ENCODE results near the gene PFDN5.

Gene PFDN5

DNA sequence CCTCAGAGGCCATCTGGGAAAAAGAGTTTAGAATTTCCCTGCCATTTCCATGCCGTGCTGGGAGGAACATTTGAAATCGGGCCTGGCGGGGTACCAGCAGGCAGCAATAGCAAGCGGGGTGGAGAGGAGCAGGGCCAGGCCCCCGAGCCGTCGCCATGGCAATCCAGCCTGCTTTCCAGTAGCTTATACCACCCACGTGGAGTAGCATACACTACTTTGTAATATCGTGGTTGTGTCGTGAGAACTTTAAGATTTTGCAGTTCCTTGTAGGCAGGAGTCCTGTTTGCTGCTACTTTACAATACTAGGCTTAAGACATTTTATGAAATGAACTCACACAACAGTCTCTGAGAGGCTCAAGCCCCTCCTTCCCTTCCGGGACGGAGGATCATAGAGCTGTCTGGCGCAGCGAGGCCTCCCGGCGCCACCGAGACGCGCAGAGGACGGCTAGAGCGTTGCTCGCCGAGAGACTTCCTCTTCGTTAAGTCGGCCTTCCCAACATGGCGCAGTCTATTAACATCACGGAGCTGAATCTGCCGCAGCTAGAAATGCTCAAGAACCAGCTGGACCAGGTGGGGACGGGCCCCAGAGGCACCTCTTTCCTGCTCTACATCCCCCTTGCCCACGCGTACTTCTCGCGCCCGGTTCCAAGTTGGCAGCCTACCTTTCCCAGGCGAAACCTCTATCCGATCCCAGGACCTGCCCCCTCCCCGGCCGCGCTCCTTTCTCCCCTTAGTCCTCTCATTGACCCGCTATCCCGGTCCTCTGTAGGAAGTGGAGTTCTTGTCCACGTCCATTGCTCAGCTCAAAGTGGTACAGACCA, at the start of gene PFDN5:
TSS of gene PFDN5 (plus strand) at position 473 of the 821 bp plus-strand sequence. CDS start at position 499, 26 bp downstream.
- peak; percentile 92 for DNase-seq

DNA sequence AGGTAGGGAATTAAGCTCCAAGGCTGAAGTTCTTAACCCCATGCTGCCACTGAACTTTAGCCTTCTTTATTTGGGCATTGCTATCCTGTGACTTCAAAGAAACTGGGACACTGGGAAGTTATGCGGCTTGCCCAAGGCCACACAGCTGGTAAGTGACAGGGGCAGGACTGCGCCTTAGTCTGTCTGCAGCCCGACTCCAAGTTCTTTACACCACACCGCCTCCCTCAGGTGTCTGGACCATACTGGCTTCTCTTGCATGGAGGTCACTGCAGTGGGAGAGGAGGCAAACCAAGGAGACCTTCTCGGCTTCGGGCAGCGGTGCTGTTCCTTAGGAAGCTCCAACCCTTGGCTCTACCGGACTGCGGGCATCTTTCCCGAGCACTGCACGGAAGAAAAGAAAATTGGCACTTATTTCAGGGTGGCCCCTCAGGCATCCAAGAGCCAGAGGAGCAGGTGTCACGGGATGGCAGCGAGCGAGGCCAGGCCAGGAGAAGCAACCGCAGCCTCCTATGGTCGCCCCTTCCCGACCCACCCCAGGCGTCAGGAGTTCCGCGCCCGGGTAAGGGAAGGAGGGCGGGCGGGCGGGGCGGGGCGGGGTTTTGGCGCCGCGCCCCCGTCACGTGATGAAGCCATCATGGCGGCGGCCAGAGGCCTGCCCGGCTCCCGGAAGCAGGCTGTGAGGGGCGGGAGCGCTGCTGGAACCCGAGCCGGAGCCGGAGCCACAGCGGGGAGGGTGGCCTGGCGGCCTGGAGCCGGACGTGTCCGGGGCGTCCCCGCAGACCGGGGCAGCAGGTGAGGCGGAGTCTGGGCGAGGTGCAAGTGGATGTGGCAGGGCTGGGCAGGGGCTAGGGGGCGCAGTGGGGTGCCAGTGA, 43.6 kb upstream of the PFDN5 start:
- DNase-seq: peak; percentile 66

DNA sequence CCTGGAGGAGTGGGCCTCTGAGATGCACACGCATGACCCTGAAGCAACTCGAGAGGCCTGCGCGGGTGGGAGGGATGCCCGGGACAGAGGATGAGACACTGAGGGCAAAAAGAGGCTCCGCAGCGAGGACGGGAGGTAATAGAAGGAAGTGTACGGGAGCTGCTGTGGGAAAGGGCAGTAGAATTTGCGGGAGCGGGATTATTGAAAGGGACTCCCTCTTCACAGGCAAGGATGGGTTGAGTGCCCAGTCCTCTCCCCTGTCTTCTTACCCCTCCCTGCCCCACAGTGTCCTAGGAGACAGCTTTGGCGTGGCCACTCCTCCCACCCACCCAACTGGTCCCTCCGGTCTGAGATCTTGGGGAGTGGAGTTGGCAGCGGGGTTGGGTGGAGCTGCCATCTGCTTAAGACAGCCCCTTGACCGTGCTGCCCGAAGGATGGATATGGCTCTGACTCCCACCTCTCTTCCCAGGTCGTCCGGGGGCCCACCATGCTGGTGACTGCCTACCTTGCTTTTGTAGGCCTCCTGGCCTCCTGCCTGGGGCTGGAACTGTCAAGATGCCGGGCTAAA, 42.9 kb upstream of the PFDN5 start:
- no peak for DNase-seq

DNA sequence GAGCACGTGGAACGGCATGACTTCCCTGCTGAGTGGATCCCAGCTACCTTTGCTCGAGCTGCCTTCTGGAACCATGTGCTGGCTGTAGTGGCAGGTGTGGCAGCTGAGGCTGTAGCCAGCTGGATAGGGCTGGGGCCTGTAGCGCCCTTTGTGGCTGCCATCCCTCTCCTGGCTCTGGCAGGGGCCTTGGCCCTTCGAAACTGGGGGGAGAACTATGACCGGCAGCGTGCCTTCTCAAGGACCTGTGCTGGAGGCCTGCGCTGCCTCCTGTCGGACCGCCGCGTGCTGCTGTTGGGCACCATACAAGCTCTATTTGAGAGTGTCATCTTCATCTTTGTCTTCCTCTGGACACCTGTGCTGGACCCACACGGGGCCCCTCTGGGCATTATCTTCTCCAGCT, 42.0 kb upstream of the PFDN5 start:
- DNase-seq: no peak

DNA sequence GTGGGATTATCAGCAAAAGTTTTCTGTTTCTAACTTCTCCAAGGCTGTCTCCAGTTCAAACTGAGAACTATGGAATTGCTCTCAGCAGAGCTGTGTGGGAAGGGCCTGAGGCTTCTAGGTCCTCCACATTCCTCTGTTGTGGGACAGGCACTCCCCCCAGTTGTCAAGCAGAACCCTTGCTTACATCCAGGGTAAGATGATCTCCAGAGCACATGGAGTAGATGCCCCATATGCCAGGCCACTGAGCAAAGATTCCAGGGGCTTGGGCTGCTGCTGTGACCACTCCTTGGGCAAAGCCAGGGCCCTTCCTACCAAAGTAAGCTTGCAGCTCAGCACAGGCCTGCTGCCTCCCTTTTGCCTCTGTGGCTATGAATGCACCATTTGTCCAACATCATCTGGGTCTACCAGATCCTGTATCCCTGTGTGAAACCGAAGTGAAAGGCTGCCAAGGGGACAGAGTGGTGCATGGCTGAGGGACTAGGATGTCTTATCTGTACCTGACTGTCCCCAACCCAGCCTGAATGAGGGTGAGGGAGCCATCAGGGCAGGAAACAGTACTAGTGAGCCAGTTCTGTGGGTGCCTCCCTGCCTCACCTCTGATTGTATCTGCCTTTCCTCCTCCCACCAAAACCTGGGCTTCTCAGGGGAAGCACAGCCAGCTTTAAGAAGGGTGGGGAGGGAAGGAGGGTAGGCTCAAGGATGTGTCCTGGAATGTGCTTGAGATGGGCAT, 40.4 kb upstream of the PFDN5 start:
- no peak for DNase-seq

DNA sequence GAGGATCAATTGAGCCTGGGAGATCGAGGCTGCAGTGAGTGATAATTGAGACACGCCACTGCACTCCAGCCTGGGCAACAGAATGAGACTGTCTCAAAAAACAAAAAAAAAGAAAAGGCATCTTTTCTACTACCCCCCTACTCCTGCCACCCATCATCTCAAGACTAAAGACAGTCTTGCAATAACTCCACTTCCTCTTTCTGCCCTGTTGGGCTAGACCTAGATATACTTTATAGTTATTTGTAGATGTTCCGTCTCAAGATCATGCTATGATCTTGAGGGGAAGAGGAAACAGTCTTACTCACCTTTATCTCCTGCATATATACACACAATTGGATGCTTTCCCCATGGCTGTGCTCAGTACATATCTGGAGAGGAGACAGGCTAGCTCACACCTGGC, 39.3 kb upstream of the PFDN5 start:
- no peak for DNase-seq

DNA sequence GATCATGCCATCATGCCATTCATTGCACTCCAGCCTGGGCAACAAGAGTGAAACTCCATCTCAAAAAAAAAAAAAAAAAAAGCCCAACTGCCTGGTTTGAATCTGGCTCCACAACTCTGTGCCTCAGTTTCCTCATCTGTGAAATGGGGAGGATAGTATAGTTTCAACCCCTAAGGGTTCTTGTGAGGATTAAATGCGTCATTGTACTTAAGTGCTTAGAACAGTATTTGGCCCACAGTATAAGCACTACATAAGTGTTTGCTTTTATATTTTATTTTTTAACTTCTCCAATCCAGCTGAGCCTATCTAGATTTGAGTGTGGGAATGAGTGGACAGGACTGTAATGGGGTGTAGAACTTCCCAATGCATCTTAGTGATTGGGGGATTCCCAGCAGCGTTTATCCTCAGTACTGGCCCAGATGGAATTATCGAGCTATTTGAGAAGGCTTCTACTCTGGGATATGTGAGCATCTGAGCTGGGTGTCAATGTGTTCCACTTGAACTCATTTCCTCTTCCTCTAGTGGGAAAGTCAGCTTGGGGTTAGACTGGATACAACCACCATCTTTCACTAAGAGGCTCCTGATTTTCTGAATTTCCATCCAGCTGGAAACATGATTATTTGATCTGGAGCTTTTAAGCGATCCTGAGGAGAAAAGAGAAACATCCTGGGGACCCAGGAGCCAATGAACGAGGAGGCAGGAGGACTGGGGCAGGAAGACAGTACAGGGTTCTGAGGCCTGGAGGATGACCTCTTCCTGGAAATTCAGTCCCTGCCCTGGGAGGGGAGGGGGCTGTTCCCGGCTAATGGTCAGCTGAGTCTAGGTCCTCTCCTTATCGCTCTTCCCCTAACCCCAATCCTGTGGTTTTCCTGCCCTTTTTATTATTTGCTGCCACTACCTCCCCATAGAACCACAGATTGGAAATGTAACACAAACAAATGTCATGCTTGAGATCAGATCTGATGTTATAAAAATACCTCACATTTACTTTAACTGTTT, 36.5 kb upstream of the PFDN5 start:
- DNase-seq: no peak

DNA sequence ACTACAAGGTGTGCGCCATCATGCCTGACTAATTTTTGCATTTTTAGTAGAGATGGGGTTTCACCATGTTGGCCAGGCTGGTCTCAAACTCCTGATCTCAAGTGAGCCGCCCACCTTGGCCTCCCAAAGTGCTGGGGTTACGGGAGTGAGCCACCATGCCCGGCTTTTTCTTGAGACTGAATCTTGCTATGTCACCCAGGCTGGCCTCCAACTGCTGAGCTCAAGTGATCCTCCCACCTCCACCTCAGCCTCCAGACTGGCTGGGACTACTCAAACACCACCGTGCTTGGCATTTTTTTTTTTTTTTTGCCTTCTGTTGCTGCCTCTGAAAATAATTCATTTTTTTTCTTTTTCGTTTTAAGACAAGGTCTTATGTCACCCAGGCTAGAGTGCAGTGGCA, 35.5 kb upstream of the PFDN5 start:
- no peak for DNase-seq

DNA sequence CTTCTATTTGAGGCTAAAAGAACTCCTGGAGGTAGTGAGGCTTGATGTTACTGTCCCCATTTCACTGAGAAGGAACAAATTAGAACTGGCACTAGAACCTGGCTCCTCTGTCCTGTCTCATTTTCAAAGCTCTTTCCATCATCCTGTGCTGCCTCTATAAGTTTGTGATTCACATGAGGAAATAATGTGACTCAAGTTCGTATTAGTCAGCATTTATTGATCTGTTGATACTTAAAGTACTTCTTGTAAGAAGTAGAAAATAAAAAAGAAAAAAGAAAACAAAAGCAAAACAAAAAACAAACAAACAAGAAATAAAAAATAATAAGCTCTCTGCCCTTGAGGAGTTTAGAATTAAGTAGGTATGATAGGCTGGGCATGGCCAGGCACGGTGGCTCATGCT, 29.6 kb upstream of the PFDN5 start:
- no peak for DNase-seq

DNA sequence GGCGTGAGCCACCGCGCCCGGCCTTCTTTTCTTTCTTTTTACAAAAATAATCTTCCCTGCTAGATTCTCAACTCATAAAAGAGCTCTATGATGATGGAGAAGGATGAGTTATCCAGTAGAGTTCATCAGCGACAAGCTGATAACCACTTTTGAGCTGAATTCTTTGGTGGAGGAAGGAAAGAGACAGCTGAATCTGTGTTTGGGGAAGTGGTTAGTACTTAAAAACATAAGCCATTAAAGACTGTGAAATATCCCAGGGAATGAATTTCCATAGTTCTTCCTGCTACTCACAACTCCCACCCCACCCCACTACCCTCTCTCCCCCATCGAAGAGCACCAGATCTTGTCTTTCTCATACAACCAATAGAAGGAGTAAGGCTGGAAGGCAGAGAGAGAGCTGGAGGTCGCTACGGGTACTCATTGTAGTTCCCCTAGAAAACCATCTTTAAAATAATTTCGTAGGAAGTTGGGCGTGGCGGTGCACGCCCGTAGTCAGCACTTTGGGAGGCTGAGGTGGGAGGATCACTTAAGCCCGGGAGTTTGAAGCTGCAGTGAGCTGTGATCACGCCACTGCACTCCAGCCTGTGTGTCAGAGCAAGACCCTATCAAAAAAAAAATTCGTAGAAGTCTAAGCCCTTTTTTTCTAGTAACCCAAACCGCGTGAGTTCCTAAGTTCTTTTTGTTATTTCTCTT, 27.9 kb upstream of the PFDN5 start:
- peak; percentile 61 for DNase-seq

DNA sequence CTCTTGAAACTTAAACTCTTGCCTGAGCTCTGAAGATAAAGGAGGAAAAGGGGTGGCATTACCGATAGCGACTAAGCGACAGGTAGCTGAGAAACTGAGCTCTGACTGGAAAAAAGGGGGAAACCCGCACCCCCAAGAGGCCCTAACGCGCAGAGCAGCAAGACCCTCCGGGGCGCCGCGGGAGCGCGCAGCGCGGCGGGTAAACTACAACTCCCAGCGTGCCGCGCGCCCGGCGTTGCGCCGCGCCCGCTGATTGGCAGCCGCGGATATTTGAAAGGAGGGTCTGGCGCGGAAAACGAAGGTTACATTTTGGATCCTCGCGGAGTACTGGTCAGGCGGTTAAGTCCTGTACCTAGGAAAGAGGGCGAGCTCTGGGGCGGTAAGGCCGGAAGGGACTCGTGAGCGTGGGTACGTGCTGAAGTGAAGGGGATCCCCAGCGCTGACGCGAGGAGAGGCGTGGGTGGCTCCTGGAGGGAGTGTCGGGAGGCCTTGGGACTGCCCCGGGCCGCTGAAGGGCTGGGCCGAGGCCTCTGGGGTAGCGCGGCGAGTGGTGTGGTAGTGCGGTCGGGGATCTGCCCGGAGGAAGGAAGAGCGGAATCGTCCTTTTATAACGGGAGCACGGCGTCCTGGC, 27.2 kb upstream of the PFDN5 start, which contains the start of gene ESPL1:
TSS of gene ESPL1 (plus strand) at position 301 of the 631 bp plus-strand sequence. CDS start 468 bp downstream, outside the sequence.
- peak; percentile 84 for DNase-seq

DNA sequence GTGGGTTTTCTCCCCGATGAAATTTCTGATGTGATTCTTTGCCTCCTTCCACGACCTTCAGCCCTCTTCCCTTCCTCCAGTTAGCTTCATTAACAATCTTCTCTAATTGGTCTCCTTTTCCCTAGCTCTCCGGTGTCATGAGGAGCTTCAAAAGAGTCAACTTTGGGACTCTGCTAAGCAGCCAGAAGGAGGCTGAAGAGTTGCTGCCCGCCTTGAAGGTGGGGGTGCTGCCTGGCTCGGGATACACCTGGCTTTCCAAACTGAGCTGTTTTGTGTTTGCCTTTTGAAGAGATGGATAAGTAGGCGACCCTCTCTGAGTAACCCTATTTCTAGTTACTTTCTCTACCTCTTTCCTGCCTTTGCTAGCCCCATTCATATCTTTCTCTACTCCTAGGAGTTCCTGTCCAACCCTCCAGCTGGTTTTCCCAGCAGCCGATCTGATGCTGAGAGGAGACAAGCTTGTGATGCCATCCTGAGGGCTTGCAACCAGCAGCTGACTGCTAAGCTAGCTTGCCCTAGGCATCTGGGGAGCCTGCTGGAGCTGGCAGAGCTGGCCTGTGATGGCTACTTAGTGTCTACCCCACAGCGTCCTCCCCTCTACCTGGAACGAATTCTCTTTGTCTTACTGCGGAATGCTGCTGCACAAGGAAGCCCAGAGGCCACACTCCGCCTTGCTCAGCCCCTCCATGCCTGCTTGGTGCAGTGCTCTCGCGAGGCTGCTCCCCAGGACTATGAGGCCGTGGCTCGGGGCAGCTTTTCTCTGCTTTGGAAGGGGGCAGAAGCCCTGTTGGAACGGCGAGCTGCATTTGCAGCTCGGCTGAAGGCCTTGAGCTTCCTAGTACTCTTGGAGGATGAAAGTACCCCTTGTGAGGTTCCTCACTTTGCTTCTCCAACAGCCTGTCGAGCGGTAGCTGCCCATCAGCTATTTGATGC, 26.4 kb upstream of the PFDN5 start:
- no peak for DNase-seq

DNA sequence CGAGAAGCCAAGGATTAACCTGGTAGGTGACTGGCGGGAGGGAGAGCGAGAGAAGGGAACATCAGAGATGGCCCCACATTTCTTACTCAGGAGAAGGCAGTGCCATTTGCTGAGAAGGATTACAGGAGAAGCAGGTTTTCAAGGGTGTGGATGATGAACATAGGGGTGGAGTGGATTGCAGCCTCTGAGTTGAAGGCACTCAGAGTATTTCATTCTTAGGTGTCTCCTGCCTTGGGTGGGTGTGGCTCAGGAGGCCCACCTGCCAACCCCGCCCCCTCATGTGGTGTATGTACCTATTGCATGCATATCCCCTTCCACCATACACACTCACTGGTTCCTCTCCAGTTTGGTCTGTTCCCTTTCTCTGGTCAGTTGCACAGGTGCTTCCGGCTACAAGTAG, 20.9 kb upstream of the PFDN5 start:
- DNase-seq: no peak

DNA sequence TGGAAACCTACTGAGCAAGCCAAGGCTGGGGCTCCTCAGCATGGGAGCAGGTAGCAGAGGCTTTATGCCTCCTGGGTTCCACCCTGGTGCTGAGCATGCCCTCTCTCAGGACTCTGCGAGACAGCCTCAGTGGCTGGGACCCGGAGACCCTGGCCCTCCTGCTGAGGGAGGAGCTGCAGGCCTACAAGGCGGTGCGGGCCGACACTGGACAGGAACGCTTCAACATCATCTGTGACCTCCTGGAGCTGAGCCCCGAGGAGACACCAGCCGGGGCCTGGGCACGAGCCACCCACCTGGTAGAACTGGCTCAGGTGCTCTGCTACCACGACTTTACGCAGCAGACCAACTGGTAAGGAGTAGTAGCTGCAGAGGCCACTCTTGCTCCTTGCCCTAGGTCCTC, 18.8 kb upstream of the PFDN5 start:
- DNase-seq: no peak

DNA sequence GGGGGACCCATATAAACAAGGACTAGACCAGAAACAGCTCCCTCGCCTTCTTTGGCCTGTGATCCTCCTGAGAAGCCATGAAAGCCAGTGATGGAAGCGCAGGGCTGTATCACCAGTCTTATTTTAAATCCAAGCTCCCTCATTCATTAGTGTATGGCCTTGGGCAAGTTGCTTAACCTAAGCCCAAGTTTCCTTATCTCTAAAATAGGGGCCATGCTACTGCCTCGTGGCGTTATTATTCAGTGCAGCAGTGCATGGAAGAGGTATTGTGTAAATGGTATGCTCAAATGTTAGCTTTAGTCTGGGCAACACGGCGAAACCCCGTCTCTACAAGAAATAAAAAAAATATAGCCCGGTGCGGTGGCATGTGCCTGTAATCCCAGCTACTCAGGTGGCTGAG, 17.4 kb upstream of the PFDN5 start:
- no peak for DNase-seq

DNA sequence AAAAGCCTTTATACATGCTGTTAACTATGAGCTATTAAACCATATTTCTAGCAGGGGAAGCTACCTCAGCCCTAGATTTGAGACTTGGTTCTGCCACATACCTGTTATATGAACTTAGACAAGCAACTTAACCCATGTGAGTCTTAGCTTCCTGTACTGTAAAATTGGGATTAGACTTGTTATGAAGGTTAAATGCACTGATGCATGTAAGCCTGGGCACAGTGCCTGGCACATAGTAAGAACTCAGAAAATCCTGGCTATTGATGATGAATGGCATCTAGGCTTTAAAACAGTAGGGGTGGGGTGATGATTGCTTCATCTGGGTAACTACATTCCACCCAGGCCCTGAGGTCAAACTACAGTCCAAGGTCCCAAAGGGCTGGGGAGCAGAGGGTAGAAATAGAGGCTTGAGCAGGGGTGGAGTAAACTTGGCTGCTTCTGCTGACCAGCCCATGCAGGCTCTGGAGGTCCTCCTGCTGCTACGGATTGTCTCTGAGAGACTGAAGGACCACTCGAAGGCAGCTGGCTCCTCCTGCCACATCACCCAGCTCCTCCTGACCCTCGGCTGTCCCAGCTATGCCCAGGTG, 16.0 kb upstream of the PFDN5 start:
- no peak for DNase-seq

DNA sequence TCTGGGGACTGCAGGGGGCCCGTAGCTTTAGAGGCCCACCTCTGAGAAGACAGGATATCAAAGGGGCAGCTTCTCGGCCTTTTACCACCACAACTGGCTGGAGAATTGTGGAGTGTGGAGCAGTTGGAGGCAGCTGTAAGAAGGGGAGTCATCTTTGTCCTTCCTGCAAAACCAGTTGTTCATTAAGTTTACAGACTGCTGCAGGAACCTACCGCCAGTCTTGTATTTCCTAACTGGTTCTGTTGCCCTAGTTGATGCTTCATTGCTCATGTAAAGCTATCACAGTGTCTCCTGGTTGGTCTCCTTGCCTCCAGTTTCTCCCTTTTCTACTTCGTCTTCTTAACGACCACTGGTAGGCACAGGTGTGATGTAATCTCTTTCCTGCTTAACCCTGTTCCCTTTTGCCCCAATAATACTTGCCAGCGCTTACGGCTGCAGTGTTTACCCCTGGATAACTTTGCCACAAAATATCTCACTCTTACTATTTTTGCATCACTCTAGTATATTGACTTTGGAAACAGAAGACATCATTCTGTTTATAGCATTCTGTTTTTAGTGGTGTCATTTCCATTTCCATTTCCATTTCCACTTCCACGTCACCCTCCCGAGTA, 15.3 kb upstream of the PFDN5 start:
- DNase-seq: no peak

DNA sequence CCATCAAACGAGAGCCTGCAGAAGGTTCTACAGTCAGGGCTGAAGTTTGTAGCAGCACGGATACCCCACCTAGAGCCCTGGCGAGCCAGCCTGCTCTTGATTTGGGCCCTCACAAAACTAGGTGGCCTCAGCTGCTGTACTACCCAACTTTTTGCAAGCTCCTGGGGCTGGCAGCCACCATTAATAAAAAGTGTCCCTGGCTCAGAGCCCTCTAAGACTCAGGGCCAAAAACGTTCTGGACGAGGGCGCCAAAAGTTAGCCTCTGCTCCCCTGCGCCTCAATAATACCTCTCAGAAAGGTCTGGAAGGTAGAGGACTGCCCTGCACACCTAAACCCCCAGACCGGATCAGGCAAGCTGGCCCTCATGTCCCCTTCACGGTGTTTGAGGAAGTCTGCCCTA, 8.9 kb upstream of the PFDN5 start:
- no peak for DNase-seq
